ENCODE data around the gene SNX9. TPM values are rescaled to one million over a fixed set of nuclear protein-coding genes. Genes with fewer than 3 reads are reported as not detected.
"Not testable (repeated sequence)": the region's sequence is repeated elsewhere in the genome, so short reads cannot be mapped to it uniquely, and the experiment has no call there.

SNX9 gene
- total RNA-seq, 1 experiment from 2014 or later, result 51.4 TPM

DNA sequence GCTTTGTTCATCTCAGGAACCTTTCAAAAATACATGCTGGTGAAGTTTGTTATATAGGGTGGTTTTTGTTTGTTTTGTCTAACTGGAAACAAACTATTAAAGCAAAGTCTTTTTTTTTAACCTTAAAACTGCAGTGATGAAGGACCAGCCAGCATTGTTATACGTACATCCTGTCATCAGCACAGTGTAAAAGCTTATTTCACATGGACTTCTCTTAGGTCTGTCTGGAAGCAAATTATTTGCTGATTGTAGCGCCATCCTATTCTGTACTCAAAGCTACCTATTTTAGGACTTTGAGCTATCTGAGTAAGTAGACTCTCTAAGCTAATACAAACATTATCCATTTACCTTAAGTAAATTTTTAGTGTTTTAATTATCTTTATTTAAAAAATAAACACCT lies 61.7 kb downstream of the SNX9 start:
- H3K27me3 ChIP-seq, result no peaks in the 10 kb centered on the region
- no peak overlapping the region for H3K4me3 ChIP-seq
- peaks cover 88% of the 10 kb centered on the region for H3K36me3 ChIP-seq
- no peaks in the 10 kb centered on the region for H3K9me3 ChIP-seq
- DNase-seq, result no peak

GRCh38 chr6:157885211-157885788 lies 62.3 kb downstream of the SNX9 start:
- no peak overlapping the region for H3K4me3 ChIP-seq
- H3K36me3 ChIP-seq, result peaks cover 91% of the 10 kb centered on the region
- H3K9me3 ChIP-seq, result no peaks in the 10 kb centered on the region
- DNase-seq, result no peak
- no peaks in the 10 kb centered on the region for H3K27me3 ChIP-seq

DNA sequence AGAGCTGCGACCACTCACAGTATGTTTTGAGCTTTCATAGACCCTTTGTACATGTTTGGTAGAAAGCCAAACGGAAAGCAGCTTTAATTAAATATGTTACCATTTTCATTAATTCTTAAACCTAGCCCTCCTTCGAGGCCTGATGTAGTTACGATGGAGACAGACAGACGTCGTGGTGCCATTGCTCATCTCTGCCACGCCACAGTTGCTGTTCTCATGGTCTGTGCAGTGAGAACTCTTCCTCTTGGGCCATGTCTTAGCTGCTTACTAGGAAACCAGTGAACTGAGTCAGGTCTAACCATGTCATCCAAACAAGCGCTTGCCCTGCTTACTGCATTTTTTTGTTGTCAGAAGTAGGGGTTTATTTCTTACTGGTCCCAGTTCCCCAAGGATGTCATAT lies 62.8 kb downstream of the SNX9 start:
- Histone ChIP-seq H3K4me3 (no peak overlapping the region), H3K36me3 (peaks cover 89% of the 10 kb centered on the region), H3K27me3 (no peaks in the 10 kb centered on the region), H3K9me3 (no peaks in the 10 kb centered on the region)
- DNase-seq, result no peak

GRCh38 chr6:157887892-157888291 lies 64.8 kb downstream of the SNX9 start:
- Histone ChIP-seq H3K9me3 (no peaks in the 10 kb centered on the region), H3K27me3 (no peaks in the 10 kb centered on the region), H3K4me3 (no peak overlapping the region), H3K36me3 (peaks cover 89% of the 10 kb centered on the region)
- no peak for DNase-seq

DNA sequence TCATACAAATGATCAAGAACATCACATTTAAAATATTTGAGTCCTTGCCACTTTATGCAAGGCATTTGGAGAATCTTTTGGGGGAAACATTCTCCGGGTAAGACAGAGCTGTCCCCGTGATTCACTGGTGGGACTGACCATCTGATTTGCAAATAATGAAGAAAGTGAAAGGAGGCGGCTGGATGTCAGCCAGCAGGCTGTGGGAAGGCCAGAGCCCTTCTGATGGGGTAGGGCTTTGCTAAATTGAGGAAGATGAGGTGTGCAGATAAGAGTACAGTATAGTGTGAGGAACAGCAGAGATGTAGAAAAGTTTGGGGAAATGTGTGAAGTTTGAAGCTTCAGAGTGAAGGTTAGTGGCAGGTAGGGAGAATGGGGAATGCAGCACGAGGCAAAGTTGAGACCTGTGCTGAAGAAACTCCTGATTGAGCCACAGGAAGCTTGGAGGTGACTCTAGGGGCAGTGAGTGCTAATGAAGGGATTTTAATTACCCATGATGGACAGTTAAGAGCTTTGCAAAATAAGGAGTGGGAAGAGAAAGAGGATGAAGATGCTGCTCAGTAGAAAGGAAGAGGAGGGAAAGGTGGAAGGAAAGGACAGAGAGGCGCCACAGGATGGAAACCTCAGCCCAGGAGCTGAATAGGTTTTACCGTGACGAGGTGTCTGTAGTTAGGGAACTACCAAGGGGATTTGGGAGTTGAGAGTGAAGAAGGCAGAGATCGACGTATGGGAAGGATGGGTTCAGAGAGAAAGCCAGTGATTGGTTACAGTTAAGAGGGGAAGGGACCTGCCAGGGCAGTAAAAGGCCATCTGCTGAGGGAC lies 68.7 kb downstream of the SNX9 start:
- peaks cover 70% of the 10 kb centered on the region for H3K36me3 ChIP-seq
- DNase-seq, result no peak

DNA sequence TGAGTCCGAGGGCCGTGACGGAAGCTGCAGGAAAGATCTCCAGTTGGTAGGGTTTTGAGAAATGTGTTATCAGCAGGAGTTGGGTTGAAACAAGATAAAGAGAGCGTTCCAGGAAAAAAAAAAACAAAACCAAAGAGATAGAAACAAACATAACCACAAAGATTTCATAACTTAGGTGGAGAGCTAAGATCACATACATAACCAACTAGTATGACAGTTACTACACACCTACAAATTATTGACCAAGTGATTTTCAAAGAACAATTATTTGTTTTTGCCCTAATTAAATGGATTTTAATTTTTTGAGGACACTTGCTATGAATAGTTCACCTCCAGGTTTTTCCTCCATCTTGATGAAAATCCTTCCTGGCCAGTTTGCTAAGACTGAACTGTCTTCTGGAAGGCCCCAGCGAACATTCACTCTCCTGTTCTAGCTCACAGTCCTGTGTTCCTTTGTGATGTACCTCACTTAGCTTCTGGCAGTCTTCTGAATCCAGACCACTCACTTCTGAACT lies 69.4 kb downstream of the SNX9 start:
- peaks cover 68% of the 10 kb centered on the region for H3K36me3 ChIP-seq
- H3K4me3 ChIP-seq, result no peak overlapping the region
- no peaks in the 10 kb centered on the region for H3K27me3 ChIP-seq
- H3K9me3 ChIP-seq, result no peaks in the 10 kb centered on the region
- no peak for DNase-seq

More for the DNA sequence above, 68.7 kb downstream of the SNX9 start:
- no peak overlapping the region for H3K4me3 ChIP-seq
- H3K27me3 ChIP-seq, result no peaks in the 10 kb centered on the region
- no peaks in the 10 kb centered on the region for H3K9me3 ChIP-seq

- Histone ChIP-seq H3K4me3 (no peak overlapping the region), H3K36me3 (peaks cover 68% of the 10 kb centered on the region), H3K27me3 (no peaks in the 10 kb centered on the region), H3K9me3 (no peaks in the 10 kb centered on the region)
- DNase-seq, result no peak
These were observed 70.2 kb downstream of the SNX9 start for GRCh38 chr6:157893238-157893637.

GRCh38 chr6:157895585-157895984 lies 72.5 kb downstream of the SNX9 start:
- DNase-seq, result no peak
- no peak overlapping the region for H3K4me3 ChIP-seq
- H3K36me3 ChIP-seq, result peaks cover 60% of the 10 kb centered on the region
- H3K9me3 ChIP-seq, result no peaks in the 10 kb centered on the region
- no peaks in the 10 kb centered on the region for H3K27me3 ChIP-seq

DNA sequence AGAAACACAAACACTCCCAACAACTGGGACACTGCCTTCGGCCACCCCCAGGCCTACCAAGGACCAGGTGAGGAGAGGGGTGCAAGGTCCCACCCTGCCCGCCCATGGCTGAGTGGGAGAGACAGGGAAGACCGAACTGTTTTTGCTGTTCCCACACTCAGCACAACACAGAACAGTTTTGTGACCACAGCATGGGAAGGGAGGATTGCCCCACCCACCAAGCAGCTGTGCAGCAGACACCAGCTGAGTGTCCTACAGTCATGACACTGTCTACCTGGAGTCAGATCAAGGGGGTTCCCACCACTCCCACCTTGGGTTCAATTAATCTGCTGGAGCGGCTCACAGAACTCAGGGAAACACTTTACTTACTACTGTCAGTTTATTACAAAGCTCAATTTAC lies 73.9 kb downstream of the SNX9 start:
- H3K36me3 ChIP-seq, result peaks cover 56% of the 10 kb centered on the region
- H3K4me3 ChIP-seq, result no peak overlapping the region
- no peak for DNase-seq
- H3K9me3 ChIP-seq, result no peaks in the 10 kb centered on the region
- H3K27me3 ChIP-seq, result no peaks in the 10 kb centered on the region

DNA sequence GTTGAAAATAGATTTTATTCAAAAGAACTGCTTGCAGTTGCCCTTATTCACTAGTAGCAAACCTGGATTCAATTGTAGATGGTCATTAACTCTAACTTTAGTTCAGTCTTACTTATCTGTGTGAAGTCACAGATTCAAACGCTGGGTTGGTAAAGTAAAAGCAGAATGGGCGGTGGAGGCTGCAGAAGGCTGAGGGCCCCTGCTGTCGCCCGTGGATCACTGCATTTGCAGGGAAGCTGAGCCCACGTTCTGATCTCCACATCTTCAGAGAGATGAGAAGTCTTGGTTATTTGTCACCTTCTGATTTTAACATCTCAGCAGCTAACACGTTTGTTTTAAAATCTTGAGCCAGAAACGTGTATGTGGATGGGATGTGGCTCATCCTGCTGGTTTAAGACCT lies 75.1 kb downstream of the SNX9 start:
- Histone ChIP-seq H3K9me3 (no peaks in the 10 kb centered on the region), H3K27me3 (no peaks in the 10 kb centered on the region), H3K36me3 (peaks cover 51% of the 10 kb centered on the region), H3K4me3 (no peak overlapping the region)
- no peak for DNase-seq

DNA sequence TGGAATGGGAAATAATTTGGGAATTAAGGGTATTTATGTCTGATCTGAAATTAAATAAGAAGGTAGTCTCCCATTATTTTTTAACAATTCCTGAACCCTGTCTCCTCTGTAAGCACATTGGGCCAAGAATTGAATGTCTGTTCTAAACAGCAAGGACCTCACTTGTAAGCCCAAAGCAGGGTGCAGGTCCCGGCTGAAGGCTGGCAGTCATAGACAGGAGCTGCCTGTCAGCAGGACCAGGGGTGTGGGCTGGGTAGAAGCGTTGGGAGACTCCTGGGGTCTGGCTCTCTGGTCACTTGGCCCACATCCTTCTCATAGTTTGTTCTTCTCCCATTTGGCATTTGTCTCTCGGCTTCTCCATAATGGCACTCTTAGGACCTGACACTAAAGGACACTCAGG lies 75.6 kb downstream of the SNX9 start:
- Histone ChIP-seq H3K4me3 (no peak overlapping the region), H3K36me3 (peaks cover 51% of the 10 kb centered on the region)

GRCh38 chr6:157900262-157900661 lies 77.2 kb downstream of the SNX9 start:
- not testable (repeated sequence) for H3K9me3 ChIP-seq, DNase-seq, H3K27me3 ChIP-seq, H3K4me3 ChIP-seq
- peaks cover 59% of the 10 kb centered on the region for H3K36me3 ChIP-seq

More for the DNA sequence above, 75.6 kb downstream of the SNX9 start:
- Histone ChIP-seq H3K9me3 (no peaks in the 10 kb centered on the region), H3K27me3 (no peaks in the 10 kb centered on the region)
- no peak for DNase-seq

GRCh38 chr6:157900751-157901150 lies 77.7 kb downstream of the SNX9 start:
- DNase-seq, H3K9me3 ChIP-seq, H3K4me3 ChIP-seq, H3K27me3 ChIP-seq: not testable (repeated sequence)
- H3K36me3 ChIP-seq, result peaks cover 61% of the 10 kb centered on the region

DNA sequence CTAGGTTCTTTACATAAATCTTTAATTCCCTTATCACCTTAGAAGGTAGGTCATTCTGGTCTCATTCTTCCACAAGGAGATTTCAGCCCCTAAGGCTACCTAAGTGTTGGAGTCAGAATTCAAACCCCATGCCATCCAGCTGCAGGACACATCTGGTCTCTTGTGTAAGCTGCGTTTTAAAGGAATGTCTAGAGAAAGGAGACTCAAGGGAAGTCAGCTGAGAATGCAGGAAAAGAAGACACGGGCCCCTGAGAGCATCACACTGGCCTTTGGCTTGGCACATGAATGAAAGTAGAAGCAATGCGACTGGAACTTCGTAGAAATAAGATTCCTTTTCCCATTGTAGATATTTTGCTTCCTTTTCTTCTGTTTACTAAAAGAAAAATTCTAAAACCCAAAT lies 82.0 kb downstream of the SNX9 start:
- no peak for DNase-seq
- Histone ChIP-seq H3K27me3 (no peaks in the 10 kb centered on the region), H3K4me3 (no peak overlapping the region), H3K9me3 (no peaks in the 10 kb centered on the region), H3K36me3 (peaks cover 70% of the 10 kb centered on the region)

DNA sequence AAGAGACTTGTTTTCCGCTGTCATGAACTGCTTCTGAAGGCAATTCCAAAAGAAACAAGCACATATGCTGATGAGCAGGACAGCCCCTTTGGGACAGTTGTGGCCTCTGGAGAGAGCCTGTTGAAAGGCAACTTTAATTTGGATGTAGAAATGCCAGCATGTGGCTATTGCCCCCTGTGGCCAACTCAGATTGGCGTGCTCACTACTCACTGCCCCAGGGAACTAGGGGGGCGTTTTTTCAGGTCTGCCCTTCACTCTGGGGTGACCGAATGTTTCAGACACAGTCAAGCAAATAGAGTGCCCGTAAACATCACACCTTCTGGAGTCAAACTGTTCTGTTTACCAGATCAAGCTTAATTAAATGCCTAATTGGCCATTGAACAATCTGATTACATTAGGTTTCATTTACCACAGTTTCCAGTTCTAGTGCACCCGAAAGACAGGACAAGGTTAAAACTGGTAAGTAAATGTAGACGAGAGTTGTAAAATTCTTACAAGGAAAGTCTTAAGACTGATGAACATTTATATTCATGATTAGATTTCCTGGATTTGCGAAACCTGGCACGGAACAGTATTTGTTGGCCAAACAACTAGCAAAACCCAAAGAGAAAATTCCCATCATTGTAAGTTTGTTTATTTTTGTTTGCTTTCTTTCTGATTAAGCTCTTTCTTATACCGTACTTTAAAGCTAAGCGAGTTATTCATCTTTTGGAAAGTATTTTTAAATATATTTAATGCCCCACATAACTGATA lies 82.7 kb downstream of the SNX9 start:
- no peaks in the 10 kb centered on the region for H3K9me3 ChIP-seq
- no peaks in the 10 kb centered on the region for H3K27me3 ChIP-seq
- peaks cover 73% of the 10 kb centered on the region for H3K36me3 ChIP-seq
- no peak overlapping the region for H3K4me3 ChIP-seq
- peak; percentile 15 for DNase-seq

- no peaks in the 10 kb centered on the region for H3K9me3 ChIP-seq
- no peaks in the 10 kb centered on the region for H3K27me3 ChIP-seq
- peaks cover 78% of the 10 kb centered on the region for H3K36me3 ChIP-seq
- no peak overlapping the region for H3K4me3 ChIP-seq
- no peak for DNase-seq
These were observed 83.6 kb downstream of the SNX9 start for GRCh38 chr6:157906537-157907061.

DNA sequence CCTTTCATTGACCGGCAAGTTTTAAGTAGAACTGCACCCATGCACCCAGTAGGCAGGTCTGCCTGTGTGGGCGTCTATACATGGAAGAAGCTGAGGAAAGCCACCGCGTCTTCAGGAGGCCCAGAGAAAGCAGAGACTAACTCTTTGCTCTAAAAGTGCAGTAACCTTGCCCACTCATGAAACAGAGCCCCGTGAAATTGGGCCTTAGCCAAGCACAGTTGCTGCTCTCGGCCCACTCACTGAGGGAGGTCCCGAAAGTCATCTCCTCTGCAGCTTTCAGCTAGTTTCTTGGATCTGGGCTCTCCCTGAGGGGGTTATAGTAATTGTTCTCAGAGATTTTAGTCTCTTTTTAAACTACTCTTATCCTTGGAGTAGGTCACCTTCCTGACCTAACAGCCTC lies 84.6 kb downstream of the SNX9 start:
- no peaks in the 10 kb centered on the region for H3K9me3 ChIP-seq
- no peaks in the 10 kb centered on the region for H3K27me3 ChIP-seq
- H3K4me3 ChIP-seq, result no peak overlapping the region
- peaks cover 78% of the 10 kb centered on the region for H3K36me3 ChIP-seq
- DNase-seq, result no peak
